GM21526 (cell line): ENCODE data around the gene CLIC5.
"Not testable (repeated sequence)": the region's sequence is repeated elsewhere in the genome, so short reads cannot be mapped to it uniquely, and the experiment has no call there.

Experiments
- ATAC-seq: cut with Tn5 transposase; IDR thresholded peaks from one replicate; pipeline ENCODE4 v1.9.1; 2021; ENCODE audit warnings: moderate library complexity; ENCODE audit not compliant: unreplicated experiment, low FRiP score

Gene CLIC5

GRCh38 chr6:45929421-45930361, 86.0 kb downstream of the CLIC5 start:
- no peak for ATAC-seq

- ATAC-seq = no peak
Observed at GRCh38 chr6:45928721-45929305, 86.8 kb downstream of the CLIC5 start.

GRCh38 chr6:45927421-45928320, 88.0 kb downstream of the CLIC5 start:
- no peak for ATAC-seq

GRCh38 chr6:45926423-45926822, 89.2 kb downstream of the CLIC5 start:
- ATAC-seq = not testable (repeated sequence)

GRCh38 chr6:45924763-45925342, 90.8 kb downstream of the CLIC5 start:
- ATAC-seq = no peak

- ATAC-seq = peak; percentile 50
Observed at GRCh38 chr6:45923831-45924391, 91.7 kb downstream of the CLIC5 start.

- no peak for ATAC-seq
Observed at GRCh38 chr6:45922728-45923351, 92.8 kb downstream of the CLIC5 start.

GRCh38 chr6:45921691-45922281, 93.9 kb downstream of the CLIC5 start:
- ATAC-seq = no peak

- peak; percentile 58 for ATAC-seq
Observed at GRCh38 chr6:45920819-45921511, 94.7 kb downstream of the CLIC5 start.

- ATAC-seq = no peak
Observed at GRCh38 chr6:45917439-45917838, 98.2 kb downstream of the CLIC5 start.

GRCh38 chr6:45916692-45917091, 99.0 kb downstream of the CLIC5 start:
- no peak for ATAC-seq

- no peak for ATAC-seq
Observed at GRCh38 chr6:45915780-45916468, 99.7 kb downstream of the CLIC5 start.

GRCh38 chr6:45911691-45912090, 104.0 kb downstream of the CLIC5 start:
- ATAC-seq = no peak

- no peak for ATAC-seq
Observed at GRCh38 chr6:45903959-45904358, 111.7 kb downstream of the CLIC5 start.

GRCh38 chr6:45902984-45903383, 112.7 kb downstream of the CLIC5 start:
- ATAC-seq = no peak

GRCh38 chr6:45901767-45902650, 113.7 kb downstream of the CLIC5 start:
- ATAC-seq = no peak
